GM23248 (cell line): ENCODE data around the gene ARHGAP26.

Experiments used
- EZH2 ChIP-seq: fragments of 200-600 bp; sonication (generic); IDR thresholded peaks from 2 replicates; pipeline ENCODE4 v1.6.1; 2018; ENCODE audit warnings: antibody characterized with exemption, mild to moderate bottlenecking; ENCODE audit not compliant: insufficient read depth, poor library complexity, severe bottlenecking
- EZH2phosphoT487 ChIP-seq: fragments of 200-600 bp; sonication (generic); IDR thresholded peaks from 2 replicates; pipeline ENCODE4 v1.6.1; 2018; ENCODE audit warnings: antibody characterized with exemption, moderate library complexity, mild to moderate bottlenecking, low read depth; ENCODE audit not compliant: insufficient read depth

GRCh38 chr5:142772446-142773293 lies 2.5 kb downstream of the ARHGAP26 start:
- TF ChIP-seq EZH2phosphoT487 (no peak), EZH2 (no peak)
